GM19455 (cell line): Measurements from ENCODE around the gene CAPZA2.
"Not testable (repeated sequence)": the region's sequence is repeated elsewhere in the genome, so short reads cannot be mapped to it uniquely, and the experiment has no call there.

Experiments used
- ATAC-seq: cut with Tn5 transposase; IDR thresholded peaks from one replicate; pipeline ENCODE4 v1.9.1; 2021; ENCODE audit not compliant: unreplicated experiment

CAPZA2 gene

DNA sequence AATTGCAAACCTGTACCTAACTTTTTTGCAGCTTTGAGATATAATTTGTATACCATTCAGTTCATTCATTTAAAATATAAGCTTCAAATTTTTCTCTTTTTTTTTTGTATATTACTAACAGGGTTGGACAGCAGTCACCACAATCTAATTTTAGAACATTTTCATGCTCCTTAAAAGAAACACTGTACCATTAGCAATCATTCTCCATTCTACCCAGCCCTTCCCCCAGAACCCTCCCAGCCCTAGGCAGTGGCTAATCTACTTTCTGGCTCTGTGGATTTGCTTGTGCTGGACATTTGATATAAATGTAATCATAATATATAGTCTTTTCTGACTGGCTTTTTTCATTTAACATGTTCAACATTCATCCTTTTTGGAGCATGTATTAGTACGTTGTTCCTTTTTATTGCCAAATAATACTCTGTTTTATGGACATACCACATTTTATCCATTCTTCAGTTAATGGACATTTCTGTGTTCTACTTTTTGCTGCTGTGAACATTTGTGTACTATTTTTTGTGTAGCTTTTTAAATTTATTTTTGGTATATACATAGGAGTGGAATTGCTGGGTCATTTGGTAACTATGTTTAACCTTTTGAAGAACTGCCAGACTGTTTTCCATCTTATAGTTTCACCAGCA is 50.0 kb downstream of the CAPZA2 start:
- no peak for ATAC-seq

DNA sequence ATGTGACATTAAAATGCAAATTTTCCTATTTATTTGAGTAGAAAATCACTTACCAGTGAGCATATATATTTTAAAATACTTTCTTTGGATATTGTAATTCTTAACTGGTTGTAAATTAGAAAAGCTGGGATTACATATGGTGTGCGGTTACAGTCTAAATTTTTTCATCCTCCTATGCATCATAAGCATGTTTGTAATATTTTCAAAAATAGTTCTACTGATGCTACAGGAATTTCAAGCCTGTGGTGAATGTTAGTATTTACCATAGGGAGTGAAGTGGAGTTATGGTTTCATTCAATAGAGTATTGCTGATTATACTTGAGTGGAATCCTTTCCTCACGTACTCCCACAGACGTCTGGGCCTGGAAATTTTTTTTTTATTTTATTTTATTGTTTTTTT is 56.3 kb downstream of the CAPZA2 start:
- ATAC-seq = no peak

DNA sequence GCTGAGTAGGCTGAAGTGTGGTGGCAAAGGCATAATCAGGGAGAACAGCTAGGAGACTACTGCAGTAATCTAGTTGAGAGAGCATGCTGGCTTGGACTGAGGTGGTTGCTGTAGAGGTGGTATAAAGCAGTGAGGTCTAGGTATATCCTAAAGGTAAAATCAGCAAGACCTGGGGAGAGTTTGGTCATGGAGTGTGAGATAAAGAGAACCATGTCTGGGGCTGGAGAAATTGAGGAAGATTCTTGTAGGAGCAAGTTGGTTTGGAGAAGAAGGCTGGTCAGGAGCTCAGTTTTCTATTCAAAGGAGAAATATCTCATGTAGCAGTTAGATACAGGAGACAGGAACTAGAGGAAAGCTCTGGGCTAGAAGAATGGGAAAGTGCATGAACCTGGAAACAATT is 58.0 kb downstream of the CAPZA2 start:
- no peak for ATAC-seq

DNA sequence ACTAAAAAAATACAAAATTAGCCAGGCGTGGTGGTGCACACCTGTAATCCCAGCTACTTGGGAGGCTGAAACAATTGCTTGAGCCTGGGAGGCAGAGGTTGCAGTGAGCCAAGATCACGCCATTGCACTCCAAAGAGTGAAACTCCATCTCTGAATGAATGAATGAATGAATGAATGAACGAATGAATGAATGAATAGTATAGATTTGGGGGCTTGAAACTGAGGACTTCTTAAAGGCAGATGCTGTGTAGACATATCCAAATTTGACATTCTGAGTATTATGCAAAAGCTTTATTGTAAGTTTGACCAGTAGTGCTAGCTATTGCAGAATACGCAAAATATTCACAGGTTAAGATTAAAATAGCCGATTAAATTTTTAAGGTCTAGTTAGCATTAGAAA is 60.2 kb downstream of the CAPZA2 start:
- ATAC-seq = no peak

DNA sequence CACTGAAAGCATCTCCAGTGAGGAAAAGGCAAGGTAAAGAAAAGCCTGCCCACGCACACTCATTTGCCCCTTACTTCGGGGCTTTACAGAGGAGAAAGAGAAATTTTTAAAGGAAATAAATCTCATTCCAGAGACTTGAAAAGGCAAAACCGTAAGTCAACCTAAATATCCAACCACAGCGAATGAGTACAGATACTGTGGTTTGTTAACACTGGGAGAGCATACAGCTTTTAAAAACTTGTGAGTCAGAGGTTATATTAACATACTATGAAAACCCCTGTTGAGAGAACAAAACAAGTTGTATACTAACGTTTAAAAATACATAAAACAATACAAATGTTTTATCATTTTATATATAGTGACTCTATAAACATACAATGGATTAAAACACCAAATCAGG is 62.4 kb downstream of the CAPZA2 start:
- ATAC-seq = no peak

DNA sequence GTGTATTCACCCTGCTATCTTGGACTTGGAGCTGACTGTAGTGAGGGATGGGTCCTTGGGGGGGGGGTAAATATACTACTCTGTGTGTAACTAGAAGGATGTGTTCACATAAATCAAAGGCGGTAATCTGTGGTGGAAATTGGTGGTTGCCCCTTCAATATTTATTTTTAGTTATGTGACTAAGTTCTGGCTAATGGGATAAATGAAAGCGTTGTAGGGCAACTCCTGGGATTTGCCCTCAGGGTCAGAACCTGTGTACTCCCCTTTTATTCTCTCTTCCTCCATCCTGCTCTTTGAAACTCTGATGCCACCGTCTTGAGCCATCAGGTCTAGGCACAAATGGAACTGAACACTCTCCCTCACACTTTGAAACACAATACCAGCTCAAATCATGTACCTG is 66.6 kb downstream of the CAPZA2 start:
- ATAC-seq = no peak

DNA sequence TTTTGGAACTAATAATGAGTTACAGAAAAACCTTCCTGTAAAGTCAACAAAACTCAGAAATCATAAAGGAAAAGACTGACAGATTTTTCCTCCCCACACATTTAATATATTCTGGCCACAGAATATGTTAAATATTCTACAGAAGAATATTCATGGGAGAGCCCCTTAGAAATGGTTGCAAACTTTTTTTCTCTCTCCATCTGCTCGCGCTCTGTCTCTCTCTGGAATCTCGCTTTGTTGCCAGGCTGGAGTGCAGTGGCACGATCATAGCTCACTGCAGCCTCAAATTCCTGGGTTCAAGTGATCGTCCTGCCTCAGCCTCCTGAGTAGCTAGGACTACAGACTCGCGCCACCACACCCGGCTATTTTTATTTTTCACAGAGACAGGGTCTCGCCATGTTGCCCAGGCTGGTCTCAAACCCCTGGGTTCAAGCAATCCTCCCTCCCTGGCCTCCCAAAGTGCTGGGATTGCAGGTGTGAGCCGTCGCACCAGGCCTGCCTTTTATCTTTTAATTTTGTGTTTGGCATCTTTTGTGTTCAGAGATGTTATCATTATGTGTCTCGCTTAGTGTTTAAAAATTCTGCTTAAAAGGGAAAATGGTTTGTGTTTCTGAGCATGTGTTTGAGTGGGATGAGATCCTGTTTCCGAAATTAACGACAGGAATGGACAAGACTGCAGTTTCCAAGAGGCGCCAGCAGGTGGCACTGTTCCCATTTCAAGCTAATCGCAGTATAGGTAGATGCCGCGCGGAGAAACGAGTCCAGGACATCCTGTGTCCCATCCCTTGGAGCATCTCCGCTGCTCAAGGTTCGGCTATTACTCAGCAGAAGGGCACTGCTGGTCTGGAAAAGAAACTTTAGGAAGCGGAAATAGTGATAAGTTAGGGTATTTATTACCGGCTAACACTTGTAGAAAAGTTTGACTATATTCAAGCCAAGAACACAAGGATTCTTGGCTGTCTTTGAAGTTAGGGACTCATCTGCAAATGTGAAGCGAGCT is 67.8 kb downstream of the CAPZA2 start:
- peak; percentile 88 for ATAC-seq

DNA sequence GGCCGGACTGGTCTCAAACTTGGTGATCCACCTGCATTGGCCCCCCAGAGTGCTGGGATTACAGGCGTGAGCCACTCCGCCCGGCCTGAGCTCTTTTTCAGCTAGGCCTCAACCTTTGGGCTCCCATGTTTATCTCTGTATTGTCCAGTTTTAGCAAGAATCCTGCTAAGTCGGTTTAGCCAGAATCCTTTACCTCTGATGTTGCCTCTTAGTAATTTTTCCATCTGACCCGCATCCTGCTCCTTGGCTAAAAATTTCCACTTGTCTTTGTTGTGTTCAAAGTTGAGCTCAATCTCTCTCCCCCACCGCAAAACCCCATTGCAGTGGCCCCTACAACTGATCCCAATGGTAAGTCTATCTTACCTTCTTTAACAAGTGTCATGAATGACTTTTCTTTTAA is 70.2 kb downstream of the CAPZA2 start:
- no peak for ATAC-seq

DNA sequence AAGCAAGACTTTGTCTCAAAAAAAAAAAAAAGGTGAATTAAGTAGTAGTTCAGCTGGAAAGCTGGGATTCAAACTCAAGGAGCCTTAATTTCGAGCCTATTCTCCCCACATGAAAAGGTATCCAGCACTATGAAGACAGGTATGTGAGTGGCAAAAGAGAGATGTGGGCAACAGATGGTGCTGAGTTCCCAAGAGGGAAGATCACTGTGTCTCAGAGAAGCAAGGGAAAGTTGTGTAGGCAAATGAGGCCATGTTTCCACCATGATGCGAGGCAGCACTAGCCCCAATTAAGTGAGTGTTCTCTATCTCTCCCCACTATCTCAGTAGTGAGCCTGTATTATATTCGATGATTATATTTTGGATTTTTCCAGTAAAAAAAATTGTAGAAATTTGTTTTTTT is 71.1 kb downstream of the CAPZA2 start:
- no peak for ATAC-seq

DNA sequence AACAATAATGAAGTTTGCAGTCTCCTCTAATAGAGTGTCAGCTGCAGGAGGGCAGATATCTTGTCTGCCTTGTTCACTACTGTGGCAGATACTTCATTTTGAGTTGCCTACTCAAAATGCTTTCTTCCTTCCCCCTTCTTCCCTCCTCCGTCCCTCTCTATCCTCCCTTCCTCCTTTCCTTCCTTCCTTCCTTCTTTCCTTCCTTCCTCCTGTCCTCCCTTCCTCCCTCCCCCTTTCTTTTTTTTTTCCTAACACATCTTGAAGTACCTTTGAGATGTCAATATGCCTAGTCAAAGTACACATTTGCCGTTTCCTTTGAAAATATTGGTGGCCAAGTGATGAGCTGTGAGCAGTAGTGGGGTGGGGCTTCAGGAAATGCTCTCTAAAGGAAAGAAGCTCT is 72.2 kb downstream of the CAPZA2 start:
- ATAC-seq = no peak

DNA sequence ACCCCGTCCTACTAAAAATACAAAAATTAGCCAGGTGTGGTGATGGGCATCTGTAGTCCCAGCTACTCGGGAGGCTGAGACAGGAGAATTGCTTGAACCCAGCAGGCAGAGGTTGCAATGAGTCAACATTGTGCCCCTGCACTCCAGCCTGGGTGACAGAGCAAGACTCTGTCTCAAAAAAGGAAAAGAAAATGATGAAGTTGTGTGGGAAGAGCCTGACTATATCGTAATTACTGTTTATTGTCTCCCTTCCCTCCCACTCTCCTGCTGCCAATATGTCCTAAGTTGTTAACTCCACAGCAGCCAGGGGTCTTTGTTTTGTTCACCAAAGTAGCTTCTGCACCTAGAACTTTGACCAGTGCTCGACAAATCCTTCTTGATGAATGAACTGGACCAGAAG is 74.5 kb downstream of the CAPZA2 start:
- not testable (repeated sequence) for ATAC-seq

DNA sequence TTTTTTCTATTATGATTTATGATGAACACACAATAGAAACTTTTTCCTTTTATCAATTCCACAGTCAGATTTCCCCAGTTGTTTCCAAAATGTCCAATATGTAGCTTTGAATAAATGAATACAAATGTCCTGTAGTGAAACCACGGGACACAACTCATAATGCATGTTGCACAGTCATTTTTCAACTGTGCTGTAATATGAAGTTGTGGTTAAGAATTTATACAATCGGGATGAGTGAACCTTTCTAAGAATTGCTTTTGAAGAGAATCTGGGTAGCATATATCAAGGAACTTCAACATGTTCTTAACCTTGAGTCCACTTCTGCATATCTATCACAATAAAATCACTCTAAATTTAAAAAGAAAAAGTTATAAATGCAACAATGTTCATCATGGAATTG is 76.3 kb downstream of the CAPZA2 start:
- ATAC-seq = no peak

DNA sequence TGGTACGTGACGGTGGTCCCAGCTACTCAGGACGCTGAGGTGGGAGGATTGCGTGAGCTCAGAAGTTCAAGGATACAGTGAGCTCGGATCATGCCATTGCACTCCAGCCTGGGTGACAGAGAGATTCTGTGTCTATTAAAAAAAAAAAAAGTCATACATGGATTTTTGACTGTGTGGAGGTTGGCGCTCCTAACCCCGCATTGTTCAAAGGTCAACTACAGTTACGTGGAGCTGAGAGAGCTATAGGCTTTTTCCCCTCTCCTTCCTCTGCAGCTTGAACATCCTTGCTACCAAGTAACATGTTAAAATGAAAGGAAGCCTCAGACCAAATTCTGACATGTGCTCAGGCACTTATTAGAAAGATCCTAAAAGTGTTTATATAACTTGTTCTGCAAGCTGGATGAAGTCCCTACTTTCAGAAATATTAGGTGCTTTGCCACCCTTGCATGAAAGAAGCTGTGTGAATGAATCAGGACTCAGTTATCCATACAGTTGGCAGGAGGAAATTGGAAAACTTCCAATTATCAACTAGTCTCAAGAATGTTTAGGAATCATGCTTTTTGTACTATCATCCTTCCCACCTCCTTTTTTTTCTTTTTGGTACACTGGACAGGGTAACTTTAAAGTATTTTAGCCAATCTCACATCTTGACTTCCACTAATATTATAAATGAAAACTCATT is 78.4 kb downstream of the CAPZA2 start:
- ATAC-seq = no peak

DNA sequence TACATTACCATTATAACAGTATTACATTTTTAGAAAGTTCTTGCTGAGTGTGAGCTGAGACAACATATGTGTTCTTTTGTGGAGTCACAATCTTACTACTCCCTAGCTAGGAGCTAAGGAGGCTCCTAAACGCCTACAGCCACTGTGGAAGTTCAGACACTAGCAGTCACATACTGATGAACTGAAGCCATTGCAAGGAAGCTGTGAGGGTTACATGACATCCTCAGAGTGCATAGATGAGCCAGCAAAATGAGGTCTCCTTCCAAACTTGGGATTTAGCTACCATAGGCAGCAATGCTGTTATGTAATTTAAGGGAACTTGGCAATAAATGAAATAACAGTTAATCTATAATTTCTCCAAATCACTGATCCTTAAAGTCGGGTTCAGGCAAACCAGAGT is 80.1 kb downstream of the CAPZA2 start:
- ATAC-seq = no peak

DNA sequence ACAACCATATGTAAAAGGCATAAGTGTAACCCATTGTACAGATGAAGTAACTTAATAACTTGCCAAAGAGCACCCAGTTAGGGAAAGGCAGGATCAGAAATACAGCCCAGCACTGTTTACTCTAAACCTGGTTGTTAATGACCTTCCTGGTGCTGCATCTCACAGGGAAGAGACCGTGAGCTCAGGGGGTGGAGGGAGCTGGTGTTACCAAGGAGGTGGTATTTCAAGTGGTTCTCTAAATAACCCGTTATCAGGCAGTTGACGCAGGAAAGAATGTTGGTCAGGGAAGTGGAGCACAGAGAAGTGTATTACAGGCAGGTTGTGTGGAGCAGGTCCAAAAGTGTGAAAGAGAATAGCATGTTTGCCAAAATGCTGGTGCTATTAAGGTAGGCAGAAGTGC is 86.5 kb downstream of the CAPZA2 start:
- no peak for ATAC-seq

DNA sequence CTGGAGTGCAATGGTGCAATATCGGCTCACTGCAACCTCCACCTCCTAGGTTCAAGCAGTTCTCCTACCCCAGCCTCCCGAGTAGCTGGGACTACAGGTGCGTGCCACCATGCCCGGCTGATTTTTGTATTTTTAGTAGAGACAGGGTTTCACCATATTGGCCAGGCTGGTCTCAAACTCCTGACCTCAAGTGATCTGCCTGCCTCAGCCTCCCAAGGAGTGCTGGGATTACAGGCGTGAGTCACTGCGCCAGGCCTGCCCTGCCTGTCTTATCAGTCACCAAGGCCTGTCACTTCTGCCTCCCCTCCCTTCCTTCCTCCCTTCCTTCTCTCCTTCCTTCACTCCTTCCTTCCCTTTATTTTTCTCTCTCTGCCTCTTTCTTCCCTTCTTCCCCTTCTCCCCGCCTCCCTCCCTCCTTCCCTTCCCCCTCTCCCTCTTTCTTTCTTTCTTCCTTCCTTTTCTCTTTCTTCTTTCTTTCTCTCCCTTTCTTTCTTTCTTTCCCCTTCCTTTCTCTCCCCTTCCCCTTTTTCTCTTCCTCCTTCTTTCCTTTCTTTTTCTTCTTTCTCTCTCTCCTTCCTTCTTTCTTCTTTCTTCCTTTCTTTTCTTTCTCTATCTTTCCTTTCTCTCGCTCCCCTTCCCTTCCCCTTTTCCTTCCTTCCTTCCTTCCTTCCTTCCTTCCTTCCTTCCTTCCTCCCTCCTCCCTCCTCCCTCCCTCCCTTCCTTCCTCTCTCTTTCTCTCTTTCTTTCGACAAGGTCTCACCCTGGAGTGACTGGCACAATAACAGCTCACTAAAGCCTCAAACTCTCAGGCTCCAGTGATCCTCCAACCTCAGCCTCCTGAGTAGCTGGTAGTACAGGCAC is 87.8 kb downstream of the CAPZA2 start:
- ATAC-seq = no peak

DNA sequence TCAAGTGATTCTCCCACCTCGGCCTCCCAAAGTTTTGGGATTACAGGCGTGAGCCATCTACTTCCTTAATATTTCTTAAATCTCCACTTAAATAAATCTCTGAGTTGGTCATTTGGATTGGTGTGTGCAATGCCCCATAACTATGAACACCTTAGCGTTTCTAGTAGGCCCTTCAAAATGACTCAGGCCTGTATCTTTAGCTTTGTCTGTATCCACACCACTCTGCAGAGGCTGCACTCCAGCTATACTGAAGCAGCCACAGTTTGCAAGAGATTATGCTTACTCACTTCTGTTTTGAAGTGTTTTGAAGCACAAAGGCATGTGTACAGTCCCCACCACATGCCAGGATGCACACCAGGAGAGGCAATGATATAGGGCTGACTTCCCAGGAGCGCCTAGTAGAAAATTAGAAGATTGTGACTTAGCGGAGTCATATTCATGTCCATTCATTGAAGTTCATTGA is 88.5 kb downstream of the CAPZA2 start:
- no peak for ATAC-seq

DNA sequence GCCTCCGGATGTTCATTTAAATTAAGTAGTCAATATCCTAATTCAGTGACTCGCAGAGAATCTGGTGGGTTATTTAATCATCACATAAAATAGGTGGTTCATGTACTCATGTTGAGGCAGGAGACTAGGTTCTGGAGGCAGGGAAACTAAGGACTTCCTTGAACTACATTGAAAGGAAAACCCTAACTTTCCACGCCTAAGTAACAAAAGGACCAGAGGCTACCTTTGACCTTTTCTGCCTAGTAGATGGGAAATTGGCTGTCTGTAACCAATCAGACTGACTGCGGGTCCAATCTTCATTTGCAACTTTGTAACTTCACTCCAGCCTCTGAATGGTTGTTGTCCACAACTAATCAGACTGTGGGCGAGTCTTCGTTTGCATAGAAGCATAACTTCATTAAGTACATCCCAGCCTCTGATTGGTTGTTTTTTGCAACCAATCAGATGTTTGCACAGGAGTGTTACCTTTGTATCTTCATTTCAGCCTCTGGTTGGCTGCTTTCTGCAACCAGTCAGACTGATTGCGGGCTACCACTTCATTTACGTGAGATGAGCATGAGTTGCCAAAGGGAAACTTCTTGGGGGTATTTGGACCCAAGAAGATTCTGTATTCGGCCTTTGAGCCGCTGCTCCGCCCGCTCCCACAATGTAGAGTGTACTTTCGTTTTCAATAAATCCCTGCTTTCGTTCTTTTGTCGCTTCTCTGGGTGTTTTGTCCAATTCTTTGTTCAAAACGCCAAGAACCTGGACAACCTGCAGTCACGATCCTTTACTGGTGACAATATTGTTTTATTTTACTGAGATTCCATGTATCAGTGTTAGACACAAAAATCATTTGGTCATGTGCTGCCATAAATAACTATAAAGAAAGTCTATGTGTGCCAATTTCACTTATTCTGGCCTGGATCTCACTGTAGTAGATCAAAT is 89.2 kb downstream of the CAPZA2 start:
- ATAC-seq = no peak

DNA sequence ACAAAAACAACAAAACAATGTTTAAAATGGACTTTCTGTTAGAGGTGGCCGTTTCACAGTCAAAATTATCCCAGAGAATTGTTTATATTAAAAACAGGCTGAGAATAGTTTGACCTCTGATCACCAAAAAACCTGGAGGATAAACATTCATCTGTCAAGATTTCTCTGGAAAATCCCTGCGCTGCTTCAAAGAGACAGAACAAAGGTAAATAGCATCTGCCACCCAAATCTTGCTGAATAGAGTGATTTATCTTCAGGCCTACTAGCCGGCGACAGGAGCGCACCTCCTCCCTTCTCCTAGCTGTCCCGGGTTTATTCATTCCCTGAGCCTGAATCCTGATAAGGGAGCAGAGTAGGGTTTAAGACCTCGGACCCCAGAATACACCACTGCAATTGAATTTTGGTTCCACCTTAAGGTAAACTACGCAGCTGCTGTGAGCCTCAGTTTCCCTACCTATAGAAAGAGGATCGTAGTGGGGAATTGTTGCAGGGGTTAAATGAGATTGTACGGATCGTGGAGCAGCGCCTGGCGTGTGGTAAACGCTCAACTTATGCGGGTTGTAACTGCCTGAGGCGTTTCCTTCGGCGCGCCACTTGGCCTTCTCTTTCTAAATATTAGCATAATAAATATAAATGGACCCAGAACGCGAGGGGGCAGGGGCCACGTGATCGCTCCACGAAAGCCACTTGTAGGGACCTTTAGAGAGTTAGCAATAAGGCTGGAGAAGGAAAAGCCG is 90.4 kb downstream of the CAPZA2 start:
- ATAC-seq = peak; percentile 32
